Measurements from ENCODE around the gene CCDC170. TPM values are rescaled to one million over a fixed set of nuclear protein-coding genes. Genes with fewer than 3 reads are reported as not detected.

CCDC170 gene
- total RNA-seq, 1 experiment from 2014 or later = not detected

DNA sequence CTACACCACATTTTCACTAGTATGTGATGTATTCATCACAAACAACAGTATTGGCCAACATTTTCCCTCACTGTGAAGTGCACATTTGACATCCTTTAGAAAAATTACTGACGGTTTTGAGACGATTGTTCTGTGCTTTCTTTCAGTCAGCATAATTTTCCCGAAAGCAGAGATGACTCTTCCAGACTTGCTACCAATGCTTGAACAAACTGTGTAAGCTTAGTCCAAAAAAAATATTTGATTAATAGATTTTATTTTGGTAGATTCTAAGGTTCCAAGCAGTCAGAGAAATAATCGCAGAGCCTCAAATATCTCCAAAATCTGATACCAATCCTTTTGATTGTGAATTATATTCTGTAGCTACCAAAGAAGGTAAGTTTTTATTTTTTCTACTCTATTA is 162.6 kb downstream of the CCDC170 start:
- intact Hi-C loops (cut with micrococcal nuclease) = no loop called here
- H3K4me1 Mint-ChIP-seq (ENCODE audit: insufficient read depth, unreplicated experiment) = no peaks in the 10 kb centered on the region
- CTCF ChIA-PET = interaction anchor here (1.6 kb wide), 1 partner anchor 19 kb away, joined by 3 read pairs; no protein-coding TSS in a partner anchor
- H3K27ac Mint-ChIP-seq (ENCODE audit: low read depth, unreplicated experiment) = no peak overlapping the region
- H3K9me3 Mint-ChIP-seq (ENCODE audit: unreplicated experiment) = peaks cover 11% of the 10 kb centered on the region
- no peaks in the 10 kb centered on the region for H3K36me3 Mint-ChIP-seq (ENCODE audit: insufficient read depth, unreplicated experiment)
- TF ChIP-seq, protein P1, sequence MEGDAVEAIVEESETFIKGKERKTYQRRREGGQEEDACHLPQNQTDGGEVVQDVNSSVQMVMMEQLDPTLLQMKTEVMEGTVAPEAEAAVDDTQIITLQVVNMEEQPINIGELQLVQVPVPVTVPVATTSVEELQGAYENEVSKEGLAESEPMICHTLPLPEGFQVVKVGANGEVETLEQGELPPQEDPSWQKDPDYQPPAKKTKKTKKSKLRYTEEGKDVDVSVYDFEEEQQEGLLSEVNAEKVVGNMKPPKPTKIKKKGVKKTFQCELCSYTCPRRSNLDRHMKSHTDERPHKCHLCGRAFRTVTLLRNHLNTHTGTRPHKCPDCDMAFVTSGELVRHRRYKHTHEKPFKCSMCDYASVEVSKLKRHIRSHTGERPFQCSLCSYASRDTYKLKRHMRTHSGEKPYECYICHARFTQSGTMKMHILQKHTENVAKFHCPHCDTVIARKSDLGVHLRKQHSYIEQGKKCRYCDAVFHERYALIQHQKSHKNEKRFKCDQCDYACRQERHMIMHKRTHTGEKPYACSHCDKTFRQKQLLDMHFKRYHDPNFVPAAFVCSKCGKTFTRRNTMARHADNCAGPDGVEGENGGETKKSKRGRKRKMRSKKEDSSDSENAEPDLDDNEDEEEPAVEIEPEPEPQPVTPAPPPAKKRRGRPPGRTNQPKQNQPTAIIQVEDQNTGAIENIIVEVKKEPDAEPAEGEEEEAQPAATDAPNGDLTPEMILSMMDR (IDR thresholded peaks at IDR 0.05; ENCODE audit: unreplicated experiment) = no peak
- no peak overlapping the region for H3K4me3 Mint-ChIP-seq (ENCODE audit: unreplicated experiment)
- no peak for DNase-seq (ENCODE audit: unreplicated experiment)
- BruUV-seq (replicated peaks) = no TSS peak
- POLR2A ChIA-PET = interaction anchor here (0.9 kb wide), 1 partner anchor 24 kb away, joined by 4 read pairs; no protein-coding TSS in a partner anchor
- H3K27me3 Mint-ChIP-seq (ENCODE audit: insufficient read depth, unreplicated experiment) = no peaks in the 10 kb centered on the region

DNA sequence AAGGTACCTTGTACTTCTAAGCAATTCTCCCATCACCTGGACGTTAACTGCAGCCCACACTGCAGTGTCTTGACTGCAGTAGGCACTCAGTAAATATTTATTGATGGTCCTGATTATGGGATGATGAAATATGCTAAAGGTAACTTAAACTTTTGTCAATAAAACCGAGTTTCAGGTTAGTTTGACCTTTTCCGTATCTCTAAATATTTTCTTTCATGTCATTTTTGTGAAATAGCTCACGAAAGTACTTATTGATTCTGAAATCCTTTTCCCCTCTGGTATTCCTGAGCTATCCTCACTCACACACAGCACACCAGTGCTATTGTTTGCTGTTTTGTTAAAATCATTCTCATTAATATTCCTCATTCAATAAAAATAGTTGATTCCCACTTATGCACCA is 164.3 kb downstream of the CCDC170 start:
- H3K4me1 Mint-ChIP-seq (ENCODE audit: insufficient read depth, unreplicated experiment) = no peaks in the 10 kb centered on the region
- H3K36me3 Mint-ChIP-seq (ENCODE audit: insufficient read depth, unreplicated experiment) = no peaks in the 10 kb centered on the region
- intact Hi-C loops (cut with micrococcal nuclease) = no loop called here
- H3K4me3 Mint-ChIP-seq (ENCODE audit: unreplicated experiment) = no peak overlapping the region
- CTCF ChIA-PET = no interaction called here
- TF ChIP-seq, protein P1 (IDR thresholded peaks at IDR 0.05; ENCODE audit: unreplicated experiment) = no peak
- no peaks in the 10 kb centered on the region for H3K9me3 Mint-ChIP-seq (ENCODE audit: unreplicated experiment)
- BruUV-seq (replicated peaks) = no TSS peak
- POLR2A ChIA-PET = interaction anchor here (0.8 kb wide), 1 partner anchor 15 kb away, joined by 3 read pairs; no protein-coding TSS in a partner anchor
- H3K27me3 Mint-ChIP-seq (ENCODE audit: insufficient read depth, unreplicated experiment) = no peaks in the 10 kb centered on the region
- no peak overlapping the region for H3K27ac Mint-ChIP-seq (ENCODE audit: low read depth, unreplicated experiment)
- no peak for DNase-seq (ENCODE audit: unreplicated experiment)

DNA sequence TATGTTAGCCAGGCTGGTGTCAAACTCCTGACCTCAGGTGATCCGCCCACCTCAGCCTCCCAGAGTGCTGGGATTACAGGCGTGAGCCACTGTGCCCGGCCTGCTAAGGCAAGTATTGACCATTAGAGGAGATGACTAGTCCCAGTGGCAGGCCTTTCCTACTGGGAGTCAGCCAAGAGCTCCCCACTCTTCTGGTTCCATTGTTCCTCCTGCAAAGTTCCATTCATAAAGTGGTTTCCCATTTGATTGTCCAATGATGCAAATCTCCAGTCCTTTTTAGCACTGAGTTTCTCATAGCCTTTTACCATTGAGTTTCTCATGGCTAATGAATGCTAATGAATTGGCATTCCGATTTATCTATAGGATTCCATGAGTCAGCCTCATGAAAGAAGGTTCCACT is 165.4 kb downstream of the CCDC170 start:
- H3K4me3 Mint-ChIP-seq (ENCODE audit: unreplicated experiment) = no peak overlapping the region
- no peak overlapping the region for H3K27ac Mint-ChIP-seq (ENCODE audit: low read depth, unreplicated experiment)
- H3K9me3 Mint-ChIP-seq (ENCODE audit: unreplicated experiment) = no peaks in the 10 kb centered on the region
- no peak for DNase-seq (ENCODE audit: unreplicated experiment)
- no peaks in the 10 kb centered on the region for H3K4me1 Mint-ChIP-seq (ENCODE audit: insufficient read depth, unreplicated experiment)
- CTCF ChIA-PET = interaction anchor here (0.6 to 1.3 kb wide), 2 partner anchors 16 to 81 kb away, joined by 3 to 4 read pairs; no protein-coding TSS in a partner anchor
- no TSS peak for BruUV-seq (replicated peaks)
- TF ChIP-seq, protein P1 (IDR thresholded peaks at IDR 0.05; ENCODE audit: unreplicated experiment) = no peak
- intact Hi-C loops (cut with micrococcal nuclease) = no loop called here
- no peaks in the 10 kb centered on the region for H3K36me3 Mint-ChIP-seq (ENCODE audit: insufficient read depth, unreplicated experiment)
- no peaks in the 10 kb centered on the region for H3K27me3 Mint-ChIP-seq (ENCODE audit: insufficient read depth, unreplicated experiment)
- POLR2A ChIA-PET = no interaction called here

DNA sequence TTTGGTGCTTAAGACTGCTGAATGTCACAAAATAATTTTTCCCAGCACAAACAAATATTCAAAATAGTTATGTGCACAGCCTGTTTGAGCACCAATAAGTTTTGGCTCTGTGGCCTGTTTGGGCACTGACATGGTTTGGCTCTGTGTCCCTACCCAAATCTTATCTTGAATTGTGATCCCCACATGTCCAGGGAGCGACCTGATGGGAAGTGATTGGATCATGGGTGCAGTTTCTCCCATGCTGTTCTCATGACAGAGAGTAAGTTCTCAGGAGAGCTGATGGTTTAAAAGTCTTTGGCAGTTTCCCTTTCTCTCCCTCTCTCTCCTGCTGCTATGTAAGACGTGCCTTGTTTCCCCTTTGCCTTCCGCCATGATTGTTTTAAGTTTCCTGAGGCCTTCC is 167.7 kb downstream of the CCDC170 start:
- H3K4me1 Mint-ChIP-seq (ENCODE audit: insufficient read depth, unreplicated experiment) = no peaks in the 10 kb centered on the region
- intact Hi-C loops (cut with micrococcal nuclease) = no loop called here
- ChIA-PET POLR2A (no interaction called here), CTCF (no interaction called here)
- TF ChIP-seq, protein P1 (IDR thresholded peaks at IDR 0.05; ENCODE audit: unreplicated experiment) = no peak
- no peaks in the 10 kb centered on the region for H3K9me3 Mint-ChIP-seq (ENCODE audit: unreplicated experiment)
- no peak overlapping the region for H3K4me3 Mint-ChIP-seq (ENCODE audit: unreplicated experiment)
- no peak overlapping the region for H3K27ac Mint-ChIP-seq (ENCODE audit: low read depth, unreplicated experiment)
- H3K27me3 Mint-ChIP-seq (ENCODE audit: insufficient read depth, unreplicated experiment) = no peaks in the 10 kb centered on the region
- BruUV-seq (replicated peaks) = no TSS peak
- no peaks in the 10 kb centered on the region for H3K36me3 Mint-ChIP-seq (ENCODE audit: insufficient read depth, unreplicated experiment)
- no peak for DNase-seq (ENCODE audit: unreplicated experiment)

All from MCF 10A (cell line).